ENCODE data around the gene MED4.
"Not testable (repeated sequence)": the region's sequence is repeated elsewhere in the genome, so short reads cannot be mapped to it uniquely, and the experiment has no call there.

MED4 gene

DNA sequence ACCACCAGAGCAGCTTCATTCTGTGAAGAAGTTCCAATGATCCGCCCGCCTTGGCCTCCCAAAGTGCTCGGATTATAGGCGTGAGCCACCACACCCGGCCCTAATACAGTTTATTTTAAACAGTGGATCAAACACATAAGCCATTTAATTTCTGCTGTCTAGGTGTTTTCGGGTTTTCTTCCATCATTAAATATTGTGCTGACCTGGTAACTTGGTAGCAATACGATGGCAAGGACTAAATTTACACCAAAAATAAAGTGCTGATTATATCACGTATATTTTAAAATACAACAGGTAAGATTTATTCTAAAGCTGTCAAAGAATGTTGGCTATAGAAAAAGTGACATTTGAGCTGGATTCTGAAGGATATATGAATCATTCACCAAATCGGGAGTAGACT is 1.3 kb downstream of the MED4 start:
- DNase-seq: no peak

DNA sequence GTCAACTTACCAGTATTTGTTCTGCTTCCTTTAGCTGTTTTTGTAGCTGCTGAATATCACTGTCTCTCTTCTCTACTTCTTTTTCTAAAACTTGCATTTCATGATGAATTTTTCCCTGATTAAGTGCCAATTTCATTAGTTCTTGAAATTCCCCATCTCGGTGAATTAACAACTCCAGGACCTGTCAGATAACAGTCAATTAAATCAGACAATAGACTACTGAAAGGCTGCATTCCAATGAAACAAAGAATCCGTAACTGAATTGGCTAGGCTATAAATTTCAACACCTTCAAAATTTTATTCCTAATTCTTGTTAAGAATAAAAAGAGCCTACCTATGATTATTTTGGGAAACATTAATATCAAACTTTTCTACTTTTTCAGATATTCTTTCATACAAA is 8.6 kb downstream of the MED4 start:
- no peak for DNase-seq

DNA sequence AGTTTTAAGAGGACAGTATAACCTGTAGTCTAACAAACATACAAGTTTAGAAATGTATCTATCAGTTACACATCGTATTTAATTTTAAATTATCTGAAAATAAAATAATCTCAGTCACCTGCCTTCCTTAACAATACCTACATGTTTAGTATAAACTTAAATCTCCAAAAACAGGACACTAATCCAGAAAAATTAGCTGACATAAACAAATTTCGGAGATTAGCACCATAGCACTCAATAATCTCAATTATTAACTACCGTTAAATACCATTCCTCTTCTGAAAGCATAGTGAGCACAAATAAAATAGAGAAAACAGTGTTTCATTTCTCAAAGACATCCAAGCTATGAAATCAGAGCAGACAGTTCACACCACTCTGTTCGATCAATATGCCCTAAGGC is 13.2 kb downstream of the MED4 start:
- no peak for DNase-seq

DNA sequence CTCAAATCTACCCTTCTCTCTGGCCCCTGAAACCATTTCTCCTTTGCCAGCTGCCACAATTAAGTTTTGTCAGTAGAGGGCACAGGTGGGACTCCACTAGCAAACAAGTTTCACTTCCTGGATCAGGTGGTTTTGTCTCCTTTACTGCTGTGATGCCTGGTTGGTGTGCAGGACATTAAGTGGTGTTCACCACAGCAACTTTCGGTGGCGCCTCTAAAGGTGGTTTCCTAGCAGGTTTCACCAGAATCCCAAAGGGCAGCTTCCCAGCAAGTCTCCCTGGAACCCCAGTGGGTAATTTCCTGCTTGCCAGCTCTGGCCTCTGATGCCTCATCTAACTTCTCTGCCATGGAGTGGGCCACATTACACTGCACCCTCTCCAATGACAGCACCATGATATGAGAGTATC is 16.6 kb downstream of the MED4 start:
- peak in 1 of 5 donors; percentile 49 for DNase-seq

DNA sequence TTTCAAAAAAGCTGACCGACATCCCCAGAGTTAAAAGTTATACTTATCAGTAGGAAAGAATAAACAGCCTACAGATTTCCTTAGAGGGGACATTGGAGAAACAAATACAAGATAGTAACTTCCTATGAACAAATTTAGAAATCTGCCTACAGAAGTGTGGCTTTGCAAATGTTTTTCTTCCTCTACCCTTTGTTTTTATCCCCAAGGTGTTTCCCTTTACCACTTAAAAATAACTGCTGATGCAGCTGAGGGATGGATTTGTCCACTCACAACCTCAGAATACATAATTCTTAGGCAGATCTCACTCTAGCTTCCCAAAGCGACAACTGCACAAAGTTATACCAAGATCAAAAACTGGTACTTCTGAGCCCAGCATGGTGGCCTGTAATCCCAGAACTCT is 20.9 kb downstream of the MED4 start:
- DNase-seq: no peak

DNA sequence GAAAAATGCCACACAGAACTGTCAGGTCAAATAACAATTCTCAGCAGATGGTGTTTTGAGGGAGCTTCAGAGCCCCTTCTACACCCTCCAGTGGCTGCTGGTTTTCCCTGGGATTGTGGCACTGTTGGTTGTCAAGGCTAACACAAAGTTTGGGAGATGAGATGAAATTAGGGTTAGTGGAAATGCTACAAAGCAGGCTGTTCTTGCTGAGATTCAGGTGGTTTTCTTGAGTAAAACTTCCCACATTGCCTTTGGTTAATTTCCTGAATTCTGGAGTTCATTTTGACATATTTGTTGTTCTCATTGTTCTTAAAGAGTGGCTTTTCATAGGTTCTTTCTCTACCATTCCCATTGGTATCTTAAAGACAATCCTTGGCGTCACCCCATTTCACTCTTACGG is 22.1 kb downstream of the MED4 start:
- DNase-seq: no peak

DNA sequence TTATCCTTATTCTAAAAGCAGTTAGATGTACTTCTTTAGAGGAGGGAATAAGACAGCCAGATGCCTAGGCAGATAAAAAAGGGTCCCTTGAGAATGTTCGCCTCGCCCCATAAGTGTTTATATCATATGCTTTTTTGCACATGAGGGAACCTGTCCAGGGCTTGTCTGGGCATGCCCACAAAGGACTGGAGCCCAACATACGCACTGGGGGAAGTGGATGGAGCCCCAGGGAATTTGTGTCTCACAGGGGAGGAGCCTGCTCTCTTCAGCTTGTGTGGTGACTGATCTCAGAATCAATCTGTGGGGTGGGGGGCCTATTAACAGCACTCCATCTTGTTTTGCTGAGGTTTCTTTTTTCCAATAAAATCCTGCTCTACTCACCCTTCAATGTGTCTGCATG is 22.6 kb downstream of the MED4 start:
- DNase-seq: no peak

DNA sequence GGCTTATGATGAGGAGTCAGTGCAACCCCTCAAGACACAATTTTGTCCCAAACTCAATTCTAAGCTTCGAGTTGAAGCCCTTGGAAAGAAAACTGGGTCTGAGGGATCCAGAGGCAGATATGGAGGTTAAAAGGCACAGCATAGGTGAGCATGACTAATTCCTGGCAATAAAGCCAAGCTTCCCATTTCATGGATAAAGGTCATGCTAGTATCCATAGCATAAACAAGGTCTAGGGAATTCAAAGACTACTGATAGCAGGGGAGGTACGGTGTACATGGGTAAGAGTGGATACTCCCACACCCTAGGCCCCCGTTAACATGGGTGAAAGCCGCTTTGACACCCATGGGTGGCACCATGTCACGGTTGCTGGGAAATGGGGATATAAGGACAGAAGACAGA is 24.0 kb downstream of the MED4 start:
- DNase-seq: no peak

DNA sequence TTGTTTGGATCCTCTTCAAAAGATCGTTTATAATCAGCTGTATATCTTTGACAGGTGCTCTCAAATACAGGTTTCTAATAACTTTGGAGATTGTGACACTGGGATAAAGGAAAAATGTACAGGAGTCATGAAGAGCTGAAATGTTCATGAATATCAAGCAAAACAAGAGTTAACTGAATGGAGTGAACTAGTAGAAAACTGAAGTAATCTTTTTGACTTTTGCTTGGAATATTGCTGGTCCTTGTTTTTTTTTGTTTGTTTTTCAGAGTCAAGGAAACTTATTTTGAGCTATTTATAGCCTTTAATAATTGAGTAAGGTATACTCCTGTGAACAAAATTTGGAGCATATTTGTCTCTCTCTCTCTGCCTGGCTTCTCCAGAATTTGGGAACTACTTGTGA is 25.3 kb downstream of the MED4 start:
- no peak for DNase-seq

DNA sequence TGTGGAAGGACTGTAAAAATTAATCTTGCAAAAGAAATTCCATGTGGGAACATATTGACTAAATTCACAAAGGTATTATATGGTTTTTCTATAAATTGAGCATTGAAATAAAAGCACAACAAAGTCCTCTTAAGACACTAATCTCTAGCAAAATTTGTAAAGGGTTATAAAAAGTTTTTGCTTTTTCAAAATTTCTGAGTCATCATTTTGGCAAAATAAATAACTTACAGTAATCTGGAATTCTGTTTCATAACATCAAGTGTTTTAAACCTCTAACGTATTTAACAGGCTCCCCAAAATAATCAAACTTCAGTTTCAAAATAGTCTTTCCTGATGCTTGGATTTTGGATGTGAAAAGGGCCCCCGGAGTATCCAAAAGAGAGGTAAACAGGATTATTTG is 26.0 kb downstream of the MED4 start:
- no peak for DNase-seq

DNA sequence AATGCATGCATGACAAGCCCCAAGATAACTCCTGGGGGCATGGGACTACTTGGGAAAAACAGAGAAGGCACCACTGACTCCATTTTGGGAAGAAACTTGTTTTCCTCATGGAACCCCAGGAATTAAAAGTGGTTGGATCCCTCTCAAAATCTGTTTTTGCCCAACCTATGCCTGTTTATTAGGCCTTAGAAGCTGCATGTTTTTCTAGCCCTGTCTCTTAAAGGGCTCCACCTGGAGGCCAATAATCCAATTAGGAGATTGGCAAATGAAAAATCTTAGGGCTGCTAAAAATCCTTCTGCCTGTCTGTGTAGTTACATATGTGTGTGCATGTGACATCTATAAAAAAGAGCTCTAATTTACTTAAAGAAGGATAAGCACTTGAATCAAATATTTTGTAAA is 26.9 kb downstream of the MED4 start:
- DNase-seq: no peak

DNA sequence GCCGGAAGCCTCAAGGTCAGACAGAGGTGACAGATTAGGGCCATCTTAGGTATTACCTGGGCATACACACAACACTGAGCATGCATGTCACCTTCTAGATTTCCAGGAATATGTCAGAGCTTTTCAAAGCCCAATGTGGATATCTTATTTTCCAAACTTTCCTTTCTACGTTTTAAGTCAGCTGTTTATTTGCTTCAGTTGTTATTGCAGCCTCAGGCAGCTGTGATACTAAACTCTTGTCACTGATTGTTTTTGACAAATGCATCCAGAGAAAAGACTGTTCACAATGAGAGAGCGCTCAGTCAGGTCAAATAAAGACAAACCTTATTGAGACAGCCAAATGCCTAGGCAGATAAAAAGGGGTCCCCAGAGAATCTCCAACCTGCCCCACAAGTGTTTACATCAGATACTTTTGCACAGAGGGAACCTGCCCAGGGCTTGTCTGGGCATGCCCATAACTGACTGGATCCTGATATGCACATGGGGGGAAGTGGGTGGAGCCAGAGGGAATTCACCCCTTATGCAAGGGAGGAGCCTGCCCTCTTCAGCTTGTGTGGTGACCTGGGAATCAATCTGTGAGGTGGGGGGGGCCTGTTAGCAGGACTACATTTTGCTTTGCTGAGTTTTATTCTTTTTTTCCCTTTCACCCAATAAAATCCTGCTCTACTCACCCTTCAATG is 28.5 kb downstream of the MED4 start:
- DNase-seq: peak in 1 of 5 donors; percentile 60

DNA sequence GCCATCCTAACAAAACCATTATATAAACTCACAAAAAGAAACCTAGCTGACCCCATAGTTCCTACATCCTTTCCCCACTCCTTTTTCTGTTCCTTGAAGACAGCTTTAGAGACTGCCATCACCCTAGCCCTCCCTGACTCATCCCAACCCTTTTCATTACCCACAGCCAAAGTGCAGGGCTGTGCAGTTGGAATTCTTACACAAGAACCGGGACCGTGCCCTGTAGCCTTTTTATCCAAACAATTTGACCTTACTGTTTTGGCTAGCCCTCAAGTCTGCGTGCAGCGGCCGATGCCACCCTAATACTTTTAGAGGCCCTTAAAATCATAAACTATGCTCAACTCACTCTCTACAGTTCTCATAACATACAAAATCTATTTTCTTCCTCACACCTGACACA is 35.0 kb downstream of the MED4 start:
- DNase-seq: not testable (repeated sequence)

DNA sequence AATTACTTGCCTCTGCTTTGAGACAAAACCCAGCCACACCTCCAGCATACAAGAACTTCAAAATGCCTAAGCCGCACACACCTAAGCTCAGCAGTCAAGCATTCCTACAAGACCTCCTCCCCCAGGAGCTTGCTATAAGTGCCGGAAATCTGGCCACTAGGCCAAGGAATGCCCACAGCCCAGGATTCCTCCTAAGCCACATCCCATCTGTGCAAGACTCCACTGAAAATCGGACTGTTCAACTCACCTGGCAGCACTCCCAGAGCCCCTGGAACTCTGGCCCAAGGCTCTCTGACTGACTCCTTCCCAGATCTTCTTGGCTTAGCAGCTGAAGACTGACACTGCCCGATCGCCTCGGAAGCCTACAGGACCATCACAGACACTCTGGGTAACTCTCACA is 36.4 kb downstream of the MED4 start:
- DNase-seq: not testable (repeated sequence)

DNA sequence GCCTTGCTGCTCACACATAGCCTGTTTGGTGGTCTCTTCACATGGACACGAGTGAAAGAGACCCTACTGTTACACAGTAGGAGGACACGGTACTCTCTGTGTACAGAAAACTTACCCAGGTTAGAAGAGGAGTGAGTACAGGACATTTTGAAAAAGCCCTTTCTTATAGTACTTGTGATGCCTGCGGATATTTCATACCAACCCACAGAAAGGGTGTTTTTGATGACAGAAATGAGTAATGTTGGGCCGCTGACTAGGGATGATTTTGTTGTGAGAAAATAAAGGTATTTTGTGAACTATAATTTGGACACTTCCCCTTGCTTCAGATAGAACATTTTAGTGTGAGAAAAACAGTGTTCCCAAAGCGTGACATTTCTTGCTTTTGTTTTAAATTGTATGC is 39.2 kb downstream of the MED4 start:
- DNase-seq: no peak

DNA sequence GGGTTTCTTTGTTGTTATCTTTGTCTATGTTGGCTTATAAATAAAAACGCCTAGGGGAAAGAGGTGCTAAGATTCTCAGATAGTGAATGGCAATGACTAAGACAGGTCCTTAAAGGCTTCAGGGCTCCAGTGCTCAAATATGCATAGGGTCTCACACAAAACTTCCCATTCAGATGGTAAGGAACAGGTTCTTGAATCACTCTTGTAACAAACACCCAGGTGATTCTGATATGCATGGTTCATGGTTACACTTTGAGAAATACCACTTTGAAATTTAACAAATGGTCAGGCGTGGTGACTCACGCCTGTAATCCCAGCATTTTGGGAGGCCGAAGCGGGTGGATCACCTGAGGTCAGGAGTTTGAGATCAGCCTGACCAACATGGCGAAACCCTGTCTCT is 40.3 kb downstream of the MED4 start:
- no peak for DNase-seq

DNA sequence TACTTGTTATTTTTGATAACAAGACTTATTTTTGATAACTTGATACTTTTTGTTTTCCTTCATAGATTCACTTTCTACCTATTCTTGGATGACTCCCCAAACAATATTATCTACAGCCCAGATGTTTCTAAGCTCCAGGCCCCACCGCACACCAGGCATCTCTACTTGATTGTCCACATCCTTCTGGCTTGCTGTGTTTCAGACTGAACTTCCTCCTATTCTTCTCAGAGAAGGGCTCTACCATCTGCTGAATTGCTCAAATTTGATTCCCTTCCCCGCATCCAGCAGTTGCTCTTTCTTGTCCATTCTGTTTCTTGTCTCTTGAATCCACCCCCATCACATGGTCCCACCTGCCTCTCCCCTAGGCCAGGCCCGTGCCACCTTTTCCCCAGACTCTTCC is 44.4 kb downstream of the MED4 start:
- no peak for DNase-seq

DNA sequence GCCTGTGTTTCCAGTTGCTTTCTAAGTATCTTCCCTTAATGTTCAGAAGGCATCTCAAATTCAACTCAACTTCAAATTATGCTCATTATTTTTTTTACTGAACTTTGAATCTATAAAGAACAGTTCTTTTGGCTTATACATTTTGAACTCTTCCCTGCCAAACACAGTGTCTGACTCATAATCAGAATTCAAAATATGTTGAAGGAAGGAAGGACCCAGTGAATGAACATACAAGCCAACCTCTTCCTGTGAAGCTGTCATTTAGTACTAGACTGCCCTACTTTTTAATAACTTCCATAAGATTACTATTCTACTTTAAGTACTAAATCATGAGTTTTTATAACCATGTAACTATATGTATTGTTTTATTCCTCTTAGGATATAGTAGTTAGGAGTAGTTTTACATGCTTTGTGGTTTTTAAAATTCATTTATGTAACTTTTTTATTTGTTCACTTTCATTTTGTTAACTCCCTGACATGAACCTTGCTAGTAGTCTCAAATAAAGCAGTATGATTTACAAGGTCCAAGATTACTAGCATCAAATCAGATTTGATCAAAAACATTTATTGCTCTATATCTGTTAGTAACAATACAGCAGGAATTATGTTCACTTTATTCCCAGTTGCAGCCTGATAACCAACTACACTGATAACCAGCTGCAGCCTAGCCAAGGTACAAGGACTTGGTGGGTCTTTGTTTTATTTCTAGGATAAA is 51.0 kb downstream of the MED4 start:
- DNase-seq: peak in 1 of 5 donors; percentile 55

DNA sequence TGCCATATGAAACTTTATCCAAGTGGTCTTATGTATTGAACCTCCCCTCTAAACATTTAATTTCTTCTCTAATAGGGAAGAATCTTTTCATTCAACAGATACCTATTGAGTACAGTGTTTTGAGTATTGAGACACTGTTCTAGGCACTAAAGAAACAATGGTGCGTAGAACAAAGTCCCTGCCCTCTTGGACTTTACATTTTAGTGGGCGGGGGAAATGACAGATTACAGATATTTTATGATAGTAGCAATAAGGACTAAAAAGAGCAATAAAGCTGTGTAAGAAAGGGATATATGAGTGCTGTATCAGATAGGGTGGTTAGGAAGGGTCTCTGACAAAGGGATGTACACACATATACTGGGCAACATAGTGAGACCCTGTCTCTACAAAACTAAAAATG is 52.0 kb downstream of the MED4 start:
- no peak for DNase-seq

DNA sequence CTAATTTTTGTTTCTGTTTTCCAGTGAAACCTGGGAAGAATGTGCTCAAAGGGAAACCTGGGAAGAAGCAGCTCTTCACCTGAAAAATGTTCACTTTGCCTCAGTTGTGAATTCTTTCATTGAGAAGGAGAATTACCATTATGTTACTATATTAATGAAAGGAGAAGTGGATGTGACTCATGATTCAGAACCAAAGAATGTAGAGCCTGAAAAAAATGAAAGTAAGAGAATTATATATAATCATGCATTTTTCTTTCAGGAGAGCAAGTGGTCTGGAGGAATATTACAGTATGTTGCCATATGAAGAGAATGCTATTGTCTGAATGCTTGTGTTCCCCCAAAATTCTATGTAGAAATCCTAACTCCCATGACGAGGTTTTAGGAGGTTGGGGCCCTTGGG is 54.0 kb downstream of the MED4 start:
- DNase-seq: no peak

DNA sequence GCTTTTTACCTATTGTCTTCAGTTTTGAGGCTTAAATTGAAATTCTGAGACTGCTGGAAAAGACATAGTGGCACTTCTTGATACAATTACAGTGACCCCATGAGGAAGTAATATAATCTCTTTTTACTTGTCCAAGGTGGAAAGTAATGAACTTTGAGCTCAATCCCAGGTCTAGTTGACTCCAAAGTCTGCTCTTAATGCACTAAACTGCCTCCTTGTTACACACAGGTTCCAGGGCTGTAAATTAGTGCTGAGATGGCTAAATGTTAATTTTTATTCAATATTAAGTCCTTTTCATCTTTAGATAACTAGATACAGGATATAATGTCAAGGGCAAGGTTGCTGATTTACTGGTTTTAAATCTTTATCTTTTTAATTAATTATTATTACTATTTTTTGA is 54.9 kb downstream of the MED4 start:
- DNase-seq: no peak

DNA sequence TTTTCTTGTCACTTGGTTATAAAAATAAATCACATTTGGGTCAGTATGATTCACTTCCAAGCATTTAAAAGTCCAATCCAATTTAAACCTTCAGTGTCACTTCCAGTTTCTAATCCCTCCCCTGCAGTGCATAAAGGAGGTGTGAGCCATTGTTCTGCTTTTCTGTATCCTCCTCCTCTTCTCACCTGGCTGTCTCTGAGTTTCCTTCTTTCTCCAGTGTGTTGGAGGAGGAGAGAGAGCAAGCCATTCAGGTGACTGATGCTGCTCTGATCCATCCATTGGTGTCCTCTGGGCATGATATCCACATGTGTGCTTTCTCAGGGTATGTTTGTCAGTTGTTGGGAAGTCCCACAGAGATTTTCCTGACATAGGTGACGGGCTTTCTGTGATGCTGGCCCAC is 56.1 kb downstream of the MED4 start:
- peak in 1 of 5 donors; percentile 18 for DNase-seq

DNA sequence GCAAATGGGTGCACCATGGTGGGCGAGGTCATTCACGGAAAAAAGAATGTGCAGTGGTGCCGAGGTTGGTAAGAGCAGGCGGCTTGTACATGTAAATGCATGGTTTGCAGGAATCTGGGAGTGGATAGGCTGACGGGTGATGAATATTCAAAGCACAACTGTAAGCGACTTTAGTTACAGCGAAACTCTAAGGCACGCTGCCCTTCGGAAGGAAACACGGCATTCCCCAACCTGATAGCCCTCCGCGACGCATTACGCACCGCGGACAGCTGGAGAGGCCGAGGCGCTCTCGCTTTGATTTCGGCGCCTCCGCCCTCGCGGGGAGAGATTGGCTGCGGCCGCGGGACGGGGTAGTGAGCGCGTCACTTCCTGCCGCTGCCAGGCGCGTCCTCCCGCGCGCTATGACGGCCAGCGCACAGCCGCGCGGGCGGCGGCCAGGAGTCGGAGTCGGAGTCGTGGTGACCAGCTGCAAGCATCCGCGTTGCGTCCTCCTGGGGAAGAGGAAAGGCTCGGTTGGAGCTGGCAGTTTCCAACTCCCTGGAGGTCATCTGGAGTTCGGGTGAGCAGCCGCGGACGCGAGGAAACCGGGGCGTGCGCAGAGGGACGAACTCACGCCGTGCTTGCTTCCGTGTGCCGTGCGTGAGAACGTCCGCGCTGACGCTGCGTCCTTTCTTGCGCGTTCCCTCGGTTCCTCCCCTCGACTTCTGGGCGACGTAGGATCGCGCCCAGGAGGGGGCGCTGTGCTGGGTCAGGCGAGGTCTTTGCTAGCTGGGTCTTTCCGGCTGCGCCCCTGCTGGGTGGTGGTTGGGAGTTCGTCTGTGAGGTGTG is 57.3 kb downstream of the MED4 start, which contains the start of gene NUDT15:
Gene NUDT15, plus strand, starts transcription at position 381 of the 828 bp plus-strand sequence. Its CDS starts 21 bp downstream, at position 402.
- peak; percentile 91 to 98 (median 94) for DNase-seq

DNA sequence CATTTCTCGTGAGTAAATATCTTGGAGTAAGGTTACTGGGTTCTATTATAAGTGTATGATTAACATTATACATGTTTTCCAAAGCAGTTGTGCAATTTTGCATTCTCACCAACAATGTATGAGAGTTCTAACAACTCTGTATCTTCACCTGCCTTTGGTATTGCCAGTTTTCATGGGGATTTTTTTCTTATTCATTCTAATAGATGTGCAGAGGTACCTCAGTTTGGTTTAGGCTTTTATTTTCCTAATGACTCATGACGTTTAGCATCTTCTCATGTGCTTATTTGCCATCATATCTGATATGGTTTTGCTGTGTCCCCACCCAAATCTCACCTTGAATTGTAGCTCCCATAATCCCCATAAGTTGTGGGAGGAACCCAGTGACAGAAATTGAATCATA is 65.0 kb downstream of the MED4 start:
- DNase-seq: no peak
